Measurements from ENCODE around the gene TNS3.

TNS3 gene

GRCh38 chr7:47581438-47581803 lies 490 bp downstream of the TNS3 start:
- no peak for DNase-seq (ENCODE audit: low read depth)

GRCh38 chr7:47580811-47581331 lies 1.0 kb downstream of the TNS3 start:
- DNase-seq (ENCODE audit: low read depth), result no peak

- DNase-seq (ENCODE audit: low read depth), result no peak
These were observed 1.7 kb downstream of the TNS3 start for GRCh38 chr7:47580175-47580706.

GRCh38 chr7:47579458-47579857 lies 2.5 kb downstream of the TNS3 start:
- no peak for DNase-seq (ENCODE audit: low read depth)

GRCh38 chr7:47578579-47579270 lies 3.2 kb downstream of the TNS3 start:
- DNase-seq (ENCODE audit: low read depth), result no peak

- no peak for DNase-seq (ENCODE audit: low read depth)
These were observed 4.5 kb downstream of the TNS3 start for GRCh38 chr7:47577321-47577919.

GRCh38 chr7:47576866-47577306 lies 5.0 kb downstream of the TNS3 start:
- no peak for DNase-seq (ENCODE audit: low read depth)

GRCh38 chr7:47576031-47576865 lies 5.7 kb downstream of the TNS3 start:
- DNase-seq (ENCODE audit: low read depth), result no peak

GRCh38 chr7:47574482-47575329 lies 7.2 kb downstream of the TNS3 start:
- DNase-seq (ENCODE audit: low read depth), result no peak

GRCh38 chr7:47573758-47574481 lies 8.0 kb downstream of the TNS3 start:
- DNase-seq (ENCODE audit: low read depth), result no peak

- DNase-seq (ENCODE audit: low read depth), result no peak
These were observed 8.8 kb downstream of the TNS3 start for GRCh38 chr7:47572939-47573757.

GRCh38 chr7:47572094-47572445 lies 9.8 kb downstream of the TNS3 start:
- DNase-seq (ENCODE audit: low read depth), result no peak

- DNase-seq (ENCODE audit: low read depth), result no peak
These were observed 10.4 kb downstream of the TNS3 start for GRCh38 chr7:47571331-47572093.

GRCh38 chr7:47570649-47571050 lies 11.3 kb downstream of the TNS3 start:
- no peak for DNase-seq (ENCODE audit: low read depth)

GRCh38 chr7:47568547-47568946 lies 13.4 kb downstream of the TNS3 start:
- peak; percentile 99 for DNase-seq (ENCODE audit: low read depth)

GRCh38 chr7:47568056-47568455 lies 13.9 kb downstream of the TNS3 start:
- no peak for DNase-seq (ENCODE audit: low read depth)

- DNase-seq (ENCODE audit: low read depth), result no peak
These were observed 16.2 kb downstream of the TNS3 start for GRCh38 chr7:47565640-47566250.

GRCh38 chr7:47563521-47563920 lies 18.4 kb downstream of the TNS3 start:
- DNase-seq (ENCODE audit: low read depth), result no peak

Measured in CMK (cell line).